NCI-H1694 treated with DMSO at 0.1 percent for 48 hours (cell line): Measurements from ENCODE around the gene THBS2.

Experiments used
- DNase-seq: peaks from one replicate; lab custom pipeline; 2025; lab: John Stamatoyannopoulos, UW

Gene THBS2

DNA sequence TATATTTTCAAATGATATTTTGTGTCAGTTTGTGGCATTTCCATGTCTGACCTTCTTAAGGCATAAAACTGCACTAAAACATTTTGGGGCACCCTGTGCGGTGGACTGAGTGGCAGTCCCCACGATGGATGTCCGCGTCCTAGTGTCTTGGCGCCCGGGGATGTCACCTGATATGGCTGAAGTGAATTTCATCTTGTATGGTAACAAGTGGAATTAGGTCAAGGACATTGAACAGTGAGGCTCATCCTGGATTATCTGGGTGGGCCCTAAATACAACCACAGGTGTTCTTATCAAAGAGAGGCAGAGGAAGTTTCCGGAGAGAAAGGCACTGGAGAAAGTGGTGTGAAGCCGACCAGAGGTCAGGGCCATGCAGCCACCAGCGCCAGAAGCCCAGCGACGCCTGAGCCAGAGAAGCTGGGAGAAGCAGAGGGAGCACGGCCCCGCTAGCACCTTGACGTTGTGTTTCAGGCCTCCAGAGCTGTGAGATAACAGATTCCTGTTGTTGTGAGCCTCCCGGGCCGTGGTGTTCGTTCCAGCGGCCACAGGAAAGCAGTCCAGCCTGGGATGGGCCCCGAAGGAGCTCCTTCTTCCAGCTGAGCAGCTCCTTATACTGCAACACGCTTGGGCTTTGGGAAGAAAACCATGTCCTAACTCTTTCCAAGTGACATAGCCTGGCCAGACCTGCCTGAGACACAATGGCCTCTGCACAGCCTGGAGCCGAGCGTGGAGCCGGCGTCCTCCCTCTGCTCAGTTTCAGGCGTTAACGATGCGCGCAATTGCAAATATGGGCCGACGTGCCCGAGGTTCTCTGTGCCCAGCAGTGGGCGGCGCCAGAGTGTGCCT, 22.5 kb downstream of the THBS2 start:
- no peak for DNase-seq

GRCh38 chr6:169230322-169230665, 23.4 kb downstream of the THBS2 start:
- DNase-seq = no peak

- DNase-seq = no peak
These were observed 23.9 kb downstream of the THBS2 start for GRCh38 chr6:169229615-169230321.

DNA sequence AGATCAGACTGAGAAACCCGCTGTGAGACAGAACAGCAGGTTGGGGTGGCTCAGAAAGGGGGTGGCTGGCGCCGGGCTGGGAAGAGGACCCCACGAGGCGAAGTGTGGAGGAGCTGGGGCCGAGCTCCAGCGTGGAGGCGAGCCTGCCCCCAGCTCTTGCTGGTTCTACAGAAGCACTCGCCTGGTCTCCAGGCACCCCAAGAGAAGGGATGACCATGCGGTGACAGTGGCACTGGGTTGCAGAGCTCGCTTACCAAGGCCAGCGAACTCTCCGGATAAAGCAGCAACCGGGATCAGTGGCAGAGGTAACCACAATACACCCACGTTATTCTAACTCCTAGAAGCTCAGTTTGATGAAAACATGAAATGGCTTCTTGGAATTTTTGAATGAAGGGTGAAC, 26.5 kb downstream of the THBS2 start:
- DNase-seq = no peak

GRCh38 chr6:169225887-169226286, 27.8 kb downstream of the THBS2 start:
- DNase-seq = no peak

DNA sequence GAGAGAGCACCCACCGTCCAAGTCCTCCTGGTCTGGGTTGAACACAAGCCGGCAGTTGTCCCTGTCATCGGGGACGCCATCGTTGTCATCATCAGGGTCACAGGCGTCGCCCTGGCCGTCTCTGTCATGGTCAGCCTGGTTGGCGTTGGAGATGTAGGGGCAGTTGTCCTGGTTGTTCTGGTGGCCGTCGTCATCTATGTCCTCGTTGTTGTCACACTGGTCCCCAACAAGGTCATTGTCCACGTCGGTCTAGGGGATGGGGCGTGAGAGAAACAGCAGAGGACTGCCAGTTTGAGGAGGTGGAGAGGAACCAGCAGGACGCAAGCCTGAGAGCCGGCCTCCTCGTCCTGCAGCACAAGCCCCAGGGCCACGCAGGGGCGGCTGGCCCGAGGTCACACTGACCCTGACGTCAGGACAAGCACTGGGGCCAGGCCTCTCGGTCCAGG, 28.5 kb downstream of the THBS2 start:
- DNase-seq = no peak

DNA sequence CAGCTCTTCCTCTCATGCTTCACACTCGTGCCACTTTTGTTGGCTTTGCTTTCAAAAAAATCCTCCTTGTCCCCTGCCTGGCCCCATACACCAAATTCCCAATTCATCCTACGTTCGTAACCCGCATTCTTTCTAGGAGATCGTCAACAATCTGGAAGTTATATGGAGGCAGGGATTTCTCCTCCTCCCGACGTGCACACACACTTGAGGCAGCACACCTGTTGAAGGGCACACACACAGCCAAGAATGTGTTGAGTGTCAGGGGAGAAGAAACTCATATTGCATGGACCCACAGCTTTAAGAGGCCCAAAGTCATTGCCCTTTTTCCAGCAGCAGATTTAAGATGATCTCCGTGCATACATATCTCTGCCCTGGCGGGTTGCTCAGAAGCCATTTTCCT, 28.9 kb downstream of the THBS2 start:
- no peak for DNase-seq

DNA sequence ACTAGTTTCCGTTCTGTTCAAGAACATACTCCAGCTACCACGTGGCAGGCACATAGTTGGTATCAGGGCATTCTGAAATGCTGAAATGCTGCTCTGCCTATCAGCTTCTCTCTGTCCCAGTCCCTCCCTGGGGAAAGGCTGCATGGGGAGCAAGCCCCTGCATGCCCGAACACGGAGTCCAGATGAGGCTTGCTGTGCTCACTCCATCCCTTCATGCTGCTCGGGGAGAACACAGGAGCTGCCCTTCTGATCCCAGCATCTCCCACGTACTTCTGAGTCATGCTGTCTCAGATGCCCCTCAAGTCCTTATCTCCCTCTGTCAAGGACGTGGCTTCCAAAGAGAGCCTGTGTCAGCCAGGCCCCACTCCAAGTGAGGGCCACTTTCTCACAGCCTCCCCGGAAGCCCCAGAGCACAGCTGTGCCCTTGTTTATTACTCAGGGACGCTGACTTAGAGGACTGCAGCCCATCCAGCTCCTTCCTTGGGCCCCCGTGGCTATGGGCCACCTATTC, 29.4 kb downstream of the THBS2 start:
- no peak for DNase-seq

DNA sequence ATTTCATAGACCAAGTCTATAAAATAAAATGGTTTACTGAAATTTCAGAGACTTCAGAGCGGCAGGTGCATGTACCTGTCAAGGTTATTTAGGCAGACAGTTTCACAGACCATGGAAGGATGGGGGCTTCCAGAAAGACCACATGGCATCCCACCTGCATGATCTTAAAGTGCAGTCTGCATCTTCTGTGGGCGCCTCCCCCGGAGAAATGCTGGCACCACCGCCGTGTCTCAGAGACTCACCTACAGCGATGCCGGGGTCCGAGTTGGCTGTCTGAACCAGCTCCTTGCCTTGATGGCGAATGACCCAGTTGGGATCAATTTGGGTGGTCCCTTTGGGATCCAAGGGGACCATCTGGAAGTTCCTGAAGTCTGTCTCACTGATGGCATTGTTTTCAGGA, 30.6 kb downstream of the THBS2 start:
- DNase-seq = no peak

DNA sequence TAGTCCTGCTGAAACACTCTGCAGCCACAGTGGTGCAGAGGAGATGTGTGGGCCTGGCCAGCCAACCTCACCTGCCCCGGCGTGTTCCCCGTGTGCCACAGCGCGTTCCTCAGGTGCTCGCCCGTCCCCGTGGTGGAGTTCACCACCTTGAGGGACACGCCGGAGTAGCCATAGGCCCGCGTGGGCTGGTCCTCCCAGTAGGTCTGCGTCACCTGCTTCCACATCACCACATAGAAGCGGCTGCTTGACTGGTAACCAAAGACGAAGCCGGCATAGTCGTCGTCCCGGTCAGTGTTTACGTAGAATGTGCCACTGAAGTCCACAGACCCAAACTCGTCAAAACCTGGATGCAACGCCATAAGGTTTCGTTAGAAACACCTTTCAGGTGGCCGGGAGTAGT, 31.5 kb downstream of the THBS2 start:
- no peak for DNase-seq

DNA sequence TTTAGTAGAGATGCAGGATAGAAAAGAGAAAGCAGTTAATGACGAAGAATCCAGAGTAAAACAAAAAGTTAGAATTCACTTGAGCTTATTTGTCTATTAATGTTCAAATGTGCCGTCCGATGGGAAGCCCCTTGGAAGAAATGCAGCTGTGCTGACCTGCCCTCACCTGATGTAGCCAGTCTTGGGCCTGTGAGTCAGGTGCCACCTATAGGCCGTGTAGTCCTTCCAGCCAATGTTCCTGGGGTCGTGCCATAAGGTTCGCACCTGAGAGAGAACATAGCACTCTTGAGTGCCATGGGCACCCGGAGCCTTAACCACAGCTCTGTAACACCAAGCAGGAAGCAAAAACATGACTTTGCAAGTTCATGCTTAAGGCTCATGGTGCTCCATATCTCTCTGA, 32.4 kb downstream of the THBS2 start:
- no peak for DNase-seq

GRCh38 chr6:169220068-169220964, 33.3 kb downstream of the THBS2 start:
- DNase-seq = no peak

DNA sequence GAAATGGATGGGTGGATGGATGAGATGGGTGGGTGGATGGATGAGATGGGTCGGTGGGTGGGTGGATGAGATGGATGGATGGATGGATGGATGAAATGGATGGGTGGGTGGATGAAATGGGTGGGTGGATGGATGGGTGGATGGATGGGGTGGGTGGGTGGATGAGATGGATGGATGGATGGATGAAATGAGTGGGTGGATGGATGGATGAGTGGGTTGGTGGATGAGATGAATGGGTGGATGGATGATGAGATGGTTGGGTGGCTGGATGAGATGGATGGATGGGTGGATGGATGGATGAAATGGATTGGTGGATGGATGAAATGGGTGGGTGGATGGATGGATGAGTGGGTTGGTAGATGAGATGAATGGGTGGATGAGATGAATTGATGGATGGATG, 35.7 kb downstream of the THBS2 start:
- no peak for DNase-seq

GRCh38 chr6:169216830-169217229, 36.8 kb downstream of the THBS2 start:
- no peak for DNase-seq

DNA sequence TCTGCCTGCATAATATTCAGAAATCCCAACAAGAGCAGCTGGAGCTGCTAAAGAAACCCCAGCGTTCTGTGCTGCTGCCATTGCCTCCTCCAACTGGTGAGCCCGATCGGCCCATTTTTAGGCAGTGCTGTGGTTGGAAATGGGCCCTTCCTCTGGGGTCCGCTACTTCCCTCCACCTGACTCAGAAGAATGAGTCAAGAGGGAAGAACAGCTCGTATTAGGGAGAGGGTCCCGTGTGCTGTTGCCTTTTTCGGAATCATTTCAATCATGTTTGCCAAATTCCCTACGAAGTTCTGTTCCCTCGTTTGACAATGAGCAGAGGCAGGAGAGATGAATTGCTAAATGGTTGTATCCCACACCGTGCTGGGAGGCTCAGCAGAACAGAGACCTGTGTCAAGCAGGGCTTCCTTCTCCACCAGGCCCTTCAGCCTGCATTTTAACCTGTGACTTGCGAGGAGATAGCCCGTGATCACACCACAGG, 38.4 kb downstream of the THBS2 start:
- DNase-seq = no peak

- peak; percentile 13 for DNase-seq
These were observed 38.9 kb downstream of the THBS2 start for GRCh38 chr6:169214789-169215188.

GRCh38 chr6:169213814-169214520, 39.7 kb downstream of the THBS2 start:
- DNase-seq = no peak

- peak; percentile 18 for DNase-seq
These were observed 40.5 kb downstream of the THBS2 start for GRCh38 chr6:169212897-169213813.

- no peak for DNase-seq
These were observed 41.2 kb downstream of the THBS2 start for GRCh38 chr6:169212436-169212835.

DNA sequence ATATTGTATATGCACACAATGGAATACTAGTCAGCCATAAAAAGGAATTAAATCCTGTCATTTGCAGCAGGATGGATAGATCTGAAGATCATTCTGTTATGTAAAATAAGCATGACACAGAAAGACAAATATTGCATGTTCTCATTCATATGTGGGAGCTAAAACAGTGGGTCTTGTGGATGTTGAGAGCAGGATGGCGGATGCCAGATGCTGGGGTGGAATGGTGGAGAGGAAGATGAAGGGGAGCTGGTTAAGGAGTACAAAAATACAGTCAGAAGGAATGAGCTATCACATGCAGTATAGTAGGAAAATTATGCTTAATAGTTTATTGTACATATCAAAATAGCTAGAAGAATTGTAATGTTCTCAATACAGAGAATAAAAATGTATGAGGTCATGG, 41.8 kb downstream of the THBS2 start:
- no peak for DNase-seq
